H9 (cell line): ENCODE data around the gene BRD8. TPM values are rescaled to one million over a fixed set of nuclear protein-coding genes. Genes with fewer than 3 reads are reported as not detected.

Source experiments
- DNase-seq: peaks from one replicate; pipeline ENCODE4 v3.0.0-alpha.2; 2017
- H2AFZ ChIP-seq: one replicate; pipeline ENCODE4 v1.6.1; 2013; ENCODE audit warnings: mild to moderate bottlenecking, low read length, control low read depth, moderate library complexity
- H2AK5ac ChIP-seq: 2 replicates; pipeline ENCODE4 v1.6.1; 2013; ENCODE audit warnings: low read length, control low read depth, mixed read lengths; ENCODE audit not compliant: insufficient read length
- H2BK120ac ChIP-seq: one replicate; pipeline ENCODE4 v1.6.1; 2013; ENCODE audit warnings: low read depth, mild to moderate bottlenecking, low read length, control low read depth, inconsistent platforms; ENCODE audit not compliant: poor library complexity, severe bottlenecking
- H2BK12ac ChIP-seq: 2 replicates; pipeline ENCODE4 v1.6.1; 2013; ENCODE audit warnings: low read length, control low read depth, mixed read lengths, low read depth; ENCODE audit not compliant: insufficient read length
- H2BK15ac ChIP-seq: 2 replicates; pipeline ENCODE4 v1.6.1; 2013; ENCODE audit warnings: low read depth, low read length, control low read depth
- H2BK20ac ChIP-seq: one replicate; pipeline ENCODE4 v1.6.1; 2013; ENCODE audit warnings: low read depth, mild to moderate bottlenecking, low read length, control low read depth, inconsistent platforms; ENCODE audit not compliant: poor library complexity, severe bottlenecking
- H2BK5ac ChIP-seq: 2 replicates; pipeline ENCODE4 v1.6.1; 2013; ENCODE audit warnings: low read length, control low read depth, mixed read lengths; ENCODE audit not compliant: insufficient read length
- H3K14ac ChIP-seq: 2 replicates; pipeline ENCODE4 v1.6.1; 2013; ENCODE audit warnings: low read length, control low read depth; ENCODE audit not compliant: insufficient read depth
- H3K18ac ChIP-seq: 2 replicates; pipeline ENCODE4 v1.6.1; 2013; ENCODE audit warnings: low read depth, mild to moderate bottlenecking, mixed read lengths, low read length, control low read depth; ENCODE audit not compliant: insufficient read length
- H3K23ac ChIP-seq: 2 replicates; pipeline ENCODE4 v1.6.1; 2013; ENCODE audit warnings: low read length, control low read depth, mixed read lengths, low read depth; ENCODE audit not compliant: insufficient read length
- H3K23me2 ChIP-seq: 2 replicates; pipeline ENCODE4 v1.6.1; 2013; ENCODE audit warnings: low read depth, mild to moderate bottlenecking, mixed read lengths, low read length, control low read depth; ENCODE audit not compliant: insufficient read length, poor library complexity, severe bottlenecking
- H3K27ac ChIP-seq: 2 replicates; pipeline ENCODE4 v1.5.1; 2013; ENCODE audit warnings: low read length, control low read depth, mixed read lengths, low read depth; ENCODE audit not compliant: insufficient read length
- H3K27me3 ChIP-seq: 2 replicates; pipeline ENCODE4 v1.6.1; 2013; ENCODE audit warnings: low read length, control low read depth, inconsistent platforms; ENCODE audit not compliant: insufficient read depth
- H3K4ac ChIP-seq: 2 replicates; pipeline ENCODE4 v1.6.1; 2013; ENCODE audit warnings: low read depth, mild to moderate bottlenecking, control low read depth, inconsistent platforms, low read length, moderate library complexity
- H3K4me1 ChIP-seq: 2 replicates; pipeline ENCODE4 v1.6.1; 2013; ENCODE audit warnings: low read length, control low read depth, inconsistent platforms; ENCODE audit not compliant: insufficient read depth
- H3K4me2 ChIP-seq: 2 replicates; pipeline ENCODE4 v1.6.1; 2013; ENCODE audit warnings: low read length, control low read depth, mixed read lengths; ENCODE audit not compliant: insufficient read length, insufficient read depth
- H3K56ac ChIP-seq: 2 replicates; pipeline ENCODE4 v1.6.1; 2013; ENCODE audit warnings: low read depth, mild to moderate bottlenecking, mixed read lengths, low read length, control low read depth; ENCODE audit not compliant: insufficient read length
- H3K79me1 ChIP-seq: 2 replicates; pipeline ENCODE4 v1.6.1; 2013; ENCODE audit warnings: low read depth, mild to moderate bottlenecking, moderate library complexity, low read length, control low read depth, inconsistent platforms; ENCODE audit not compliant: insufficient read depth, poor library complexity, severe bottlenecking
- H3K79me2 ChIP-seq: 2 replicates; pipeline ENCODE4 v1.6.1; 2013; ENCODE audit warnings: low read length, control low read depth, inconsistent platforms; ENCODE audit not compliant: insufficient read depth
- H3K9ac ChIP-seq: 2 replicates; pipeline ENCODE4 v1.6.1; 2013; ENCODE audit warnings: low read length, control low read depth, mixed read lengths; ENCODE audit not compliant: insufficient read length; ENCODE audit errors: extremely low read depth
- H3K9me3 ChIP-seq: one replicate; pipeline ENCODE4 v1.6.1; 2013; ENCODE audit warnings: low read depth, low read length, inconsistent platforms; ENCODE audit not compliant: control insufficient read depth
- H3T11ph ChIP-seq: one replicate; pipeline ENCODE4 v1.6.1; 2013; ENCODE audit warnings: mild to moderate bottlenecking, low read length, control low read depth, inconsistent platforms
- H4K20me1 ChIP-seq: one replicate; pipeline ENCODE4 v1.6.1; 2013; ENCODE audit not compliant: control insufficient read depth, insufficient read length, insufficient read depth
- H4K5ac ChIP-seq: 2 replicates; pipeline ENCODE4 v1.6.1; 2013; ENCODE audit warnings: low read depth, mild to moderate bottlenecking, mixed read lengths, low read length, control low read depth; ENCODE audit not compliant: insufficient read length
- H4K8ac ChIP-seq: replicated peaks from 2 replicates; pipeline ENCODE4 v1.6.1; 2013; ENCODE audit warnings: low read length, control low read depth, mixed read lengths, low read depth; ENCODE audit not compliant: insufficient read length
- H4K91ac ChIP-seq: 2 replicates; pipeline ENCODE4 v1.6.1; 2013; ENCODE audit warnings: low read depth, mild to moderate bottlenecking, moderate library complexity, mixed read lengths, low read length, control low read depth; ENCODE audit not compliant: insufficient read length
- H3K27ac Mint-ChIP-seq, 3 experiments: 2 replicates in 2 of 3; 3 replicates in 1 of 3; pipeline ENCODE4 v1.8.0; 2020 to 2021; ENCODE audit warnings: mixed read lengths in 3 of 3, mild to moderate bottlenecking in 1 of 3, moderate library complexity in 1 of 3
- H3K27me3 Mint-ChIP-seq: 2 replicates; pipeline ENCODE4 v1.8.0; 2021; ENCODE audit warnings: low read depth, mild to moderate bottlenecking, moderate library complexity, mixed read lengths
- H3K36me3 Mint-ChIP-seq, 3 experiments: 2 replicates in 2 of 3; 3 replicates in 1 of 3; pipeline ENCODE4 v1.8.0; 2020 to 2021; ENCODE audit warnings: low read depth in 3 of 3, mixed read lengths in 3 of 3; ENCODE audit not compliant: insufficient read depth in 1 of 3
- H3K4me1 Mint-ChIP-seq, 2 experiments: 2 replicates each; pipeline ENCODE4 v1.8.0; 2020; ENCODE audit warnings: mixed read lengths in 2 of 2
- H3K4me3 Mint-ChIP-seq, 2 experiments: 2 replicates in 1 of 2; 3 replicates in 1 of 2; pipeline ENCODE4 v1.8.0; 2020 to 2021; ENCODE audit warnings: mild to moderate bottlenecking in 2 of 2, mixed read lengths in 2 of 2, moderate library complexity in 1 of 2
- H3K9me3 Mint-ChIP-seq, 2 experiments: 2 replicates in 1 of 2; 3 replicates in 1 of 2; pipeline ENCODE4 v1.8.0; 2020; ENCODE audit warnings: mild to moderate bottlenecking in 2 of 2, mixed read lengths in 2 of 2, moderate library complexity in 1 of 2
- CTCF ChIP-seq: fragments of 200-600 bp; sonication (generic); conservative IDR thresholded peaks from 3 replicates; pipeline ENCODE4 v1.8.0; 2021; ENCODE audit warnings: antibody characterized with exemption, mild to moderate bottlenecking
- WGBS: extraction: QIAGEN DNeasy Blood & Tissue Kit; methylation state at CpG from one replicate; pipeline ENCODE4 v1.1.7; 2013; ENCODE audit warnings: missing lambda C conversion rate, low lambda C conversion rate, mixed read lengths; ENCODE audit not compliant: insufficient read length; ENCODE audit errors: extremely low coverage; 5-methylcytosine and 5-hydroxymethylcytosine counted together
- total RNA-seq: library from RNA; stranded (reverse); gene quantifications from 2 replicates; pipeline ENCODE4 v1.2.1, GENCODE V29; 2021

The BRD8 gene
- total RNA-seq, 1 experiment from 2014 or later, result 67.9 TPM

GRCh38 chr5:138095100-138095907 is 83.1 kb downstream of the BRD8 start:
- no peaks in the 10 kb centered on the region for H3K36me3 Mint-ChIP-seq
- Histone ChIP-seq H3K9ac (no peak overlapping the region), H2BK15ac (no peak overlapping the region), H3K23me2 (no peaks in the 10 kb centered on the region), H3K27ac (no peak overlapping the region), H3K9me3 (no peaks in the 10 kb centered on the region), H2BK12ac (no peak overlapping the region), H2AK5ac (no peak overlapping the region), H3K23ac (no peak overlapping the region), H2BK120ac (no peak overlapping the region), H3K18ac (no peak overlapping the region), H3K79me2 (no peaks in the 10 kb centered on the region), H2BK5ac (no peak overlapping the region), H3K27me3 (peaks cover 57% of the 10 kb centered on the region), H2AFZ (no peak overlapping the region), H4K5ac (no peak overlapping the region), H3K56ac (no peak overlapping the region), H3K4me1 (peaks cover 11% of the 10 kb centered on the region; the same call in 1 of the 2 replicates), H4K8ac (no peak overlapping the region), H2BK20ac (no peak overlapping the region), H3K14ac (no peak overlapping the region), H4K20me1 (no peaks in the 10 kb centered on the region), H4K91ac (no peak overlapping the region), H3T11ph (no peak overlapping the region), H3K4ac (no peak overlapping the region), H3K79me1 (no peaks in the 10 kb centered on the region), H3K4me2 (peak overlapping the region; percentile 30)
- peaks cover 92% of the 10 kb centered on the region for H3K27me3 Mint-ChIP-seq
- peak overlapping the region; percentile 18 to 69 for H3K4me3 Mint-ChIP-seq
- H3K9me3 Mint-ChIP-seq, result no peaks in the 10 kb centered on the region; a peak in 1 of 5 replicates
- no peak for TF ChIP-seq CTCF
- no CpG with 5 or more reads among the region's 4 CpGs for WGBS
- H3K27ac Mint-ChIP-seq, result peak overlapping the region in 2 of 3 experiments; percentile 78 to 88; a peak in 4 of 7 replicates
- peak; percentile 58 for DNase-seq
- peaks cover 70 to 72% of the 10 kb centered on the region in 2 experiments for H3K4me1 Mint-ChIP-seq
